SIG-M5 (cell line): ENCODE data around the gene STX18.

ENCODE experiments used
- DNase-seq: peaks from one replicate; lab custom pipeline; 2025; lab: John Stamatoyannopoulos, UW

The STX18 gene

GRCh38 chr4:4398430-4398829 is 143.4 kb downstream of the STX18 start:
- DNase-seq, result no peak

- DNase-seq, result no peak
Measured at GRCh38 chr4:4397441-4397819, 144.4 kb downstream of the STX18 start.

DNA sequence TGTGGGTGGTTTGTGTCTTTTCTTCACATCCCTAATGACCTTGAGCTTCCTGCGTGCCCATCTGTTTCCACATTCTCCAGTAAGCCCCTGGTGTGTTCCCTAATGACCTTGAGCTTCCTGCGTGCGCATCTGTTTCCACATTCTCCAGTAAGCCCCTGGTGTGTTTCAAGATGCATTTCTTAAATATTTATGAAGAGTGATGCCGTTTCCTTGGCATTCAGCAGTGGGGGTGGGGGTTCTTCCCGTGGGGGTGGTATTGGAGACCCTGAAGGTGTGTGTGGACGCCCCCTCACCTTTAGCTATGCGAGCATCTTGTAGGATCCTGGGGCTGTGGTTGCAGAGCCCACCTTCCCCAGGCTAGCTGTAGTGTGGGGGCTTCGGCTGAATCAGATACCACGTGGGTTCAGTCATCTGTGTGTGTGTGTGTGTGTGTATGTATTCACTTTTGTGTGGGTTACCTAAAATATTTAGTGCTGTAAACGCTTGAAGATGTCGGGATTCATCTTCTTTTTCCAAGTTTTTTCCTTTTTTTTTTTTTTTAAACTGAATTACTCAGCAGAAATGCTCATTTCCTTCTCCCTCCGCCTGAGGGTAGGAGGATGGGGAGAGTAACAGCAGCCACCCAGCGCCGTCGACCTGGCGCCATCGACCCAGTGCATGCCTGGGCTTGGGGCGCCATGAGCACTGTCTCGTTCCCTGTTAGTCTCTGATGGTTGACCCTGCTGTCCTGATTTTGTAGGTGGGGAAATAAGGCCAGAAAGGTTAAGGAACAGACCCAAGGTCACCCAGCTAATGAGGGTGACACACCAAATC is 145.0 kb downstream of the STX18 start:
- DNase-seq, result no peak

DNA sequence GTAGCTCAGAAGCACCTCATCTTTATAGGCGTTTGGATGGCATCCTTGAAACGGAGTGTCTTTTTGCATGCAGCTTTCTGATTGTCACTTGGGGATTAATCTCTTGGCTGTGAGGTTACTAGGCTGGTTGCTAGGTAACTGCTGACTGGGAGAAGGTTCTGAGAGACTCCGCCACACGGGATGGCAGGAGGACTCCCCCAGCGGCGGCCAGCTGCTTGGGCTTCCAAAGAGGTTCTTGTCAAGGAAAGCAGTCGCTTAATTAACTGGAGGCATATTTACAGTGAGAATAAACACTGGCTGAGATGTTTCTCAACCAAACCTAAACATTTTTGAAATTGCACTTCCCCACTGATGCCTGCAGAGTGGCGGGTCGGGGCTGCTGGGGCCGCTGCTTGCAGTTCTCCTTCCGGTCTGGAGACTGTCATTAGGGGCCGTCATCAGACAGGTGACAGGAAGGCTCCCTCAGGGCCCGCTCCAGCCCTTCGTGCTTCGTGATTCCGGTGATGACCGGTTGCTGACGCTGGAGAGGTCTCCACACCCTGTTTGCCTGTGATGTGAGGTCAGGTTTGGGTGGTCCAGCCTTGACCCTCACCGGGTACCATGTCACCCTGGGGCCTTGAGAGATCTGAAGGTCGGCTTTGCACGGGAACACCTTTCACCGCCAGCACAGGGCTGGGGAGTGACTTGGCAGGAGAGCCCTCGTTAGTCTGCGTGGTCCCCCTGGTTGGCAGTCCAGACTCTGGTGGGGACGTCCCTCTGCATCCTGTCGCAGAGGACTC is 145.8 kb downstream of the STX18 start:
- DNase-seq, result no peak

DNA sequence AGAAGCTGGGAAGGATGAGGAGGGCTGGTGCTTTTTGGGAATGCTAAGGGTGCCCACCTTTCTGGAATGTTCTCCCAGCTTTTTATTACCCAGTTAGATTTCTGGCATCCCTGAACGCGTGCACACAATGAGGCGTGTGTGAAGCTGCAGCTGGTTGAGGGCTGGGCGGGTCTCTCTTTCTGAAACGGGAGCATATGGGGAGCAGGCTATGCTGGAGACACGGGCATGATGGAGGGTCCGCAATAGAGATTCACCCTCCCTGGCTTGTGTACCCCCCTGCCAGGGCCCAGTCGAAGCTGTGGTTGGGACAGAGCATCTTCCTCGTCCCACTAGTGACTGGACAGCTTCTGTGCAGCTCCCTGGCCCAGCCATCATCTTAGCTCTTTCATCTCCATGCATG is 146.5 kb downstream of the STX18 start:
- no peak for DNase-seq

- no peak for DNase-seq
Measured at GRCh38 chr4:4394644-4395043, 147.2 kb downstream of the STX18 start.

DNA sequence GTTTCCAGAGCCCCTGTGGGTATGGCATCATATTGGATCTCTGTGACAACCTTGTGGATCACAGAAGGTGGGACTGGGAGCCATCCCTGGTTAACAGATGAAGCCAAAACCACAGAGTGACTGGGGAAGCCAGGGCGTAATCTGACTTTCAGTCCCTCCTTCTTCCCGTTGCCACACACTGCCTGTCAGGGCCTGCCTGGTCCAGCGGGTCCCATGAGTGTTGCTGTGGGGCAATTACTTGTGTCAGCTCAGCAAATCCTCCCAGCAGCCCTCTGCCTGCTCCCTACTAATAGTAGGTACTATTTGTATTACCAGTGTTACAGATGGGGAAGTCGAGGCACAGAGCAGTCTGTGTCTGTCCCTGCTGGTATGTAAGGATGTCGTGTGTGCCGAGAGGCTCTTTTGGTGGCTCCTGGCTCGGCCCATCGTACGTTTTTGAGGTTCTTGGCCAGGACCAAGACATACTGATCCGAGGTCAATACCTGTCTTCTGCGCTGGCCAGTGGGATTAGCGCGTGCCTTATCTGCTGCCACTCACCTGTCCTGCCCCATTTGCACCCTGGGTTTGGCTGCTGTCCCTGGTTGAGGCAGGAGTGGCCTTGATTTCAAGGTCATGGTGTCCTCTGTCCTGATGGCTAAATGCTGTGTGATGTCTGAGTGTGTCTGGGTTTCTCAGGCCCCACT is 149.2 kb downstream of the STX18 start:
- DNase-seq, result no peak

GRCh38 chr4:4391866-4392265 is 150.0 kb downstream of the STX18 start:
- DNase-seq, result no peak

DNA sequence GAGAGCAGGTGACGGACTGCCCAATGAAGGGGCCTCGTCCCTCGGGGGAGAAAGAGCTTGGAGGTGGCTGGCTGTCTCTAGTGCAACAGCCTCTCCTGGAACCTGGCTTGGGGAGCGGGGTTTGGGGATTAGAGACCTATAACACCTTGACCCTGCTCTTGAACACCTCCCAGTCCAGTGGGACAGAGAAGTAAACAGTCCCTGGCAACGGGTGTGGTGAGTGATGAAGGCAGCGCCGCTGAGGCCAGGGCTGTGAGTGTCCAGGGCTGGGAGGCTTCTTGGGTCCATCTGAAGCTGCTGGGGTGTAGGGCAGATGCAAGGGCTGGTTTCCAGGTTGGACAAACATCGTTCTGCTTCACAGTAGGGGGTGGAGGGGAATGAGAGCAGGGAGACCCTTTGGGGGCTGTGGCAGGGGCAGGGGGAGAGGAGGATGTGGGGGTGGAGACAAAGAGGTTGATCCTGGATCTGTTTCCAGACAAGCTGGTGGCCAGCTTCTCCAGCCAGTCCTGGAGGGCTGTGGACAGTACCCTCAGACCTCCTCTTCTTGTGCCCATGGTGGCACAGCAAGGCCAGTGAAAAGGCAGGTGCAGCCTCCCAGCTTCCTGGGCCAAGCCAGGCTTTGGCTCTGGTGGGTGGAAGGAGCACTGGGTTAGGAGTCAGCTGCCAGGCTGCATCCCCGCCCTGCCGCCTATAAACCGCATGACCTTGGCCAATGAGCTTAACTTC is 151.2 kb downstream of the STX18 start:
- DNase-seq, result no peak

- DNase-seq, result no peak
Measured at GRCh38 chr4:4390046-4390445, 151.8 kb downstream of the STX18 start.

GRCh38 chr4:4388836-4389575 is 152.8 kb downstream of the STX18 start:
- DNase-seq, result no peak

DNA sequence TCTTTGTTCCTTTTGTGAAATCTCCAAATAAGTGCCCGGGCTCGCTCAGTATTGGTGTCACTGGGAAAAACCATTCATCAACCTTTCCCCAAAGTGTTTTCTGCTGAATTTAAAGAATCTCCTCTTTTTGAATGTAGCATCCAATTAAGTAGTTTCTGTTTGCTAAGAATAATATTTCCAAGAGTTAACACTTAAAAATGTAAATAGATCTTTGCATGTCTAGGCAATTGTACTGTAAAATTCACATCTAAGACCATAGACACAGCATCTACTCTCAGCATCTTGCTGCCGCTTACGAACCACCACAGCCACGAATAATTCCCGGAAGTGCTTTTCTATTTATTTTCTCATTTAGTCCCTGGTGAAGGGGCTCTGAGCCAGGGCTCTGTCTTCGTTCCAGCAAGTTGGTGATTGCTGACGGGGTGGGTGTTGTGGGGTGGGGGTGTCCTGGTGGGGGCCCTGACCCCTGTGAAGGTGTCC is 153.5 kb downstream of the STX18 start:
- no peak for DNase-seq

GRCh38 chr4:4387531-4388310 is 154.1 kb downstream of the STX18 start:
- no peak for DNase-seq

DNA sequence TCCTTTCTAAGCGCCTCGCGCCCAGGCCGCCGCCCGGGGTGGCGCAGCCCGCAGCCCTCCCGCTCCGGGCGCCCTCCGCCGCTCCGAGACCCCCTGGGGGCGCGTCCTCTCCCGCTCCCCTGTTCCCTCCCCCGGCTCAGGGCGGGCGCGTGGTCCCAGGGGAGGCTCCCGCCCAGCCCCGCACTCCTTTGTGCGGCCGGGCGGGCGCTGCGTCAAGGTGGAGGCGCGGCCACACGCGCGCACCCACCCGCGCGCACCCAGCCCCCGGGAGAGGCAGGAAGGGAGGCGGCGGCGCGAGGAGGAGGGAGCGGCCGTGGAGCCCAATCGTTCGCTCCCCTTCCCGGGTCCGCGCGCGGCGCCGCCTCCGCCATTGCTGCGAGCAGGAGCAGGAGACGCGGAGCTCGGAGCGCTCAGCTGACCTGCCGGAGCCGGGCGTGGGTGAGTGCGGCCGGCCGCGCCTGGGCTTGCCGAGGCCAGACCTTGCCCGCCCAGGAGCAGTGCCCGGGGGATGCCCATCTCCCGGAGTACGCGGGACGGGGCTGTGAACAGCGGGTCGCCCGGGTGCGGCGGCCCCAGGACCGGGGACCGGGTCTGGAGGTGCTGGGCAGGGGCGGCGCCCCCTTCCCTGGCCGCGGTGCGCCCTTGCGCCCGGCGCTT is 155.0 kb downstream of the STX18 start, which contains the start of gene NSG1:
NSG1 (plus strand) TSS at position 367 of the 657 bp plus-strand sequence. CDS start 528 bp downstream, outside the sequence.
- no peak for DNase-seq

DNA sequence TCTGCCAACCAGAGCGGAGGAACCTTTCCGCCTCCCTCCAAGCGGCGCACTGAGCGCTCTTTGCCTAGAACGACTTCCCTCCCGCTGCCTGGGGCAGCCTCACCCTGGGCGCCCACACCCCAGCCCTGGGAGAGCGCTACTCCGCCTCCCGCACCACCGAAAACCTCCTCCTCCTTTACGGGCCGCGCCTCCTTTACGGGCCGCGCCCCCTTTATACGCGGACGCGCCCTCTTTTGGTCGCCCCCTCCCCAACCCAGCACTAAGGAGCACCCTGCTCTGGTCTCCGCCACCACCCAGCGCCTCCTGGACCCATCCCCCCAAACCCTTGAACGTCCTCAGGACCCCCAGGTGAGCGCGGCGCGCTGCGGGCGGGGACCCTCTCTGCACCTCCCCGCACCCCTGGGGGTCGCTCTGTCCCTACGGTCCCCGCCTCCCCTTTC is 155.5 kb downstream of the STX18 start:
- no peak for DNase-seq

GRCh38 chr4:4385729-4386295 is 156.0 kb downstream of the STX18 start:
- no peak for DNase-seq

DNA sequence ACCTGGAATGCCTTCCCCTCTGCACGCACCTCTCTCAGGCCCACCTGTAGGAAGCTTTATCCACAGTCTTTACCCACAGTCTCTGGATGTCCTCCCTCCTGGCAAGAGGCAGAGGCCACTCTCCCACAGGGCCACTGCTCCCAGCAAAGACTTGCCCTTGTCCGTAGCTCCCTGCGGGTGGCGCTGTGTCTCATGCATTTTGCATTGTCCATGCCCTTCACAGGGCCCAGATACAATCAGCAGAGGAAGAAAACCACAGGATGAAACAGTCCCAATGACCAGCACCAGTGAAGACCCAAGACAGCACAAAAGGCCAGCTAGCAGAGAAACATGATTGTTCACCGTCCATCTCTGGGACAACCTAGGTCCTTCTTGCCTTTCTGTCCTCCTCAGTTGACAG is 157.0 kb downstream of the STX18 start:
- no peak for DNase-seq

GRCh38 chr4:4383085-4383484 is 158.8 kb downstream of the STX18 start:
- no peak for DNase-seq

GRCh38 chr4:4379540-4380087 is 162.2 kb downstream of the STX18 start:
- DNase-seq, result no peak
